Endothelial cell of hepatic sinusoid (primary cell): ENCODE data around the gene MMEL1.
"Not testable (repeated sequence)": the region's sequence is repeated elsewhere in the genome, so short reads cannot be mapped to it uniquely, and the experiment has no call there.

Experiments
- in situ Hi-C: cut with HindIII; loops from 2 replicates; pipeline ENCODE4 v1.10.0; 2017; ENCODE audit warnings: low sequenced_read_pairs

Gene MMEL1

DNA sequence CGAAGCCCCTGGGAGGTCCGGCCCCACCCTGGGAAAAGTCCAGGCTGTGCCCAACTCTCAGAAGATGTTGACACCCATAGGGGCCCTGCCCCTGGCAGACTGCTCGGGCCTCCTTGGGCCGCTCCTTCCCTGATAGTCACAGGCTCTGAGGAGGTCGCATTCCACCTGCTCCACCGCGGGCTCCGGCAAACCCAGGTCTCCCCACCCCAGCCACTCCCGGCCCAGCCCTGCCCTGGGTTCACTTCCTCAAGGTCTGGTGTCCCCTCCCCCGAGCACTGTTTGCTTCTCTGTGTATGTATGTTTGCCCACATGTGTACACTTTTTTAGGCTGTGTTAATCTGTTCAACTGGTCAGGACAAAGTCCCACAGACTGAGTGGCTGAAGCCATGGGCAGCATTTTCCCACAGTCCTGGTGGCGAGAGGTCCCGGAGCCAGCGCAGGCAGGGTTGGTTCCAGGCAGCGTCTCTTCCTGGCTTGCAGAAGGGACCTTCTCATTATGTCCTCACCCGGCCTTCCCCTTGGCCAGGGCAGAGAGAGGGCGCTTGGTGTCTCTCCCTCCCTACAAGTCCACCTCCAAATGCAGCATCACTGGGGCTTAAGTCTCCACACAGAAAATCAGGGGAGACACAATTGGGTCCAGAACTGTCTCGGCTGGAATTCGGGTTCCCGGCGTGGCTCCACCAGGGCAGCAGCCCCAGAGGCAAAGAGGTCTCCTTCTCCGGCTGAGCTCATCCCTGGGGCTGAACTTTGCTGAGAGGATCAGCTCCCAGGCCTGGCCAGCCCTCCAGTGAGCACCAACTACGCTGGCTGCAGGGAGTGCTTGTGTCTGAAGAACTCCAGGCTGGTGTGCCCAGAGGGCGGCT is 56.8 kb downstream of the MMEL1 start:
- in situ Hi-C loops: no loop called here

DNA sequence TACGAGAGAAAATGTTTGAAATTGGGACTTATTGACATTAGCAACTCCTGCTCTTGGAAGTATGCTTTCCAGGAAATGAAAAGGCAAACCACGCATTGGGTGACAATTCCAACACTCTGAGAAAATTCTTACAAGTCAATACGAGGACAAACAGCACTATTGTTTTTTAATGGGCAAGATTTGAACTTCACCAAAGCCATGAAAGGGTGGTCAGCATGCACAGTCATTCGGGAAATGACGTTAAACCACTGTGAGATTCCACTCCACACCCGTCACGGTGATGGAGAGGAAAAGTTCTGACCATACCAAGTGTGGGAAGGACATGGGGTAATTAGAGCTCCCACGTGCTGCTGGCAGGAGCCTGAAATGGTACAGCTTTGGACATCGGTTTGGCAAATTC is 58.5 kb downstream of the MMEL1 start:
- in situ Hi-C loops: no loop called here

DNA sequence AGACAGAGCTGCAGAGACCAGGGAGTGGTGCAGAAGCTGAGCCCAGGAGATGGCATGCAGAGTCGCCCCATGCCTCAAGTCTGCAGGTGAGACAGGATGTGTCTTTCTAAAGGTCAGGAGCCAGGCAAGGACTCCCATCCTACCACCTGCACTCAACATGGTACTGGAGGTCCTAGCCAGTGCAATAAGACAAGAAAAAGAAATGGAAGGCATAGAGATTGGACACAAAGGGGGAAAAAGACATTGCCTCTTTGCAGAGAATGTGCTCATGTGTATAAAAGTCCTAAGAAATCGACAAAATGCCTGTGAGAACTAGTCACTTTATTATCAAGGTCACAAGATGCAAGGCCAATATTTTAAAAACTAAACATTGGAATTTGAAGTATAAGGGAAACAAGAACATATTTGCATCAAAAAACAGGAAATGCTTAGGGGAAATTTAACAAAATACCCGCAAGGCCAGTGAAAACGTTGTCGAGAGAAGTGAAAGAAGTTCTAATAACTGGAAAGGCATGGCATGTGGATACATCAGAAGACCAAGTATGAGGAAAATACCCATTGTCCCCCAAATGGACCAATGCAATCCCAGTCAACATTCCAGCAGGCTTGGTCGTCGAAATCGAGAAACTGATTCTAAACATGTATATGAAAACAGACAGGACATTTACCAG is 59.4 kb downstream of the MMEL1 start:
- in situ Hi-C loops: no loop called here

DNA sequence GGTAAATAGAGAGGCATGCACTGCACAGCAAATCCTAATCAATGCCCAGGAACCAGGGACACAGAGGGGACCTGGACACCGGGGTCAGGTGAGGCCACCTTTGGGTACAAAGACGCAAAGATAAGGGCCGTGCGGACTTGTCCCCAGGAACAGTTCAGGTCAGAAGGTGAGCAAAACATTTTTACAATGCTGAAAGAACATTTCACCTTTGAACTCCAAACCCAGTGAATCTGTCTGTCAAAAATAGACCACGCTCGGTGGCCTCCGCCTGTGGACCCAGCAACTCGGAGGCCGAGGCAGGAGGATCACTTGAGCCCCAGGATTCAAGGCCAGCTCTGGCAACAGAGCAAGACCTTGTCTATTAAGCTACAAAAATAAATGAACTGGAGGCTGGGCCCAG is 61.5 kb downstream of the MMEL1 start:
- in situ Hi-C loops: no loop called here

DNA sequence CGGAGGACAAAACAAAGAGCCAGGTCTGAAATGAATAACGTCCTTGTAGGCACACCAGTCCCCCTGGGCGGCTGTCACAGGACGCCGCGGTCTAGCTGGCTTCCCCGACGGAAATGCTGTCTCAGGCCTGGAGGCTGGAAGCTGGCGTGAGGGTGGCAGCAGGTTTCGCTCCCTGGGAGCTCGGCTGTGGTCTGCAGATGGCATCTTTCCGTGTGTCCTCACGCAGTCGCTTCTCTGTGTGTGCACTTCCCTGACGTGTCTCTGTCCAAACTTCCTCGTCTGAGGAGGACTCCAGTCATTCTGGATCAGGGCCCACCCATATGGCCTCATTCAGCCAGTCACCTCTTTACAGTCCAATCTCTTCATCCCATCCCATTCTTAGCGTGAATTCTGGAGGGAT is 62.5 kb downstream of the MMEL1 start:
- in situ Hi-C loops: no loop called here

DNA sequence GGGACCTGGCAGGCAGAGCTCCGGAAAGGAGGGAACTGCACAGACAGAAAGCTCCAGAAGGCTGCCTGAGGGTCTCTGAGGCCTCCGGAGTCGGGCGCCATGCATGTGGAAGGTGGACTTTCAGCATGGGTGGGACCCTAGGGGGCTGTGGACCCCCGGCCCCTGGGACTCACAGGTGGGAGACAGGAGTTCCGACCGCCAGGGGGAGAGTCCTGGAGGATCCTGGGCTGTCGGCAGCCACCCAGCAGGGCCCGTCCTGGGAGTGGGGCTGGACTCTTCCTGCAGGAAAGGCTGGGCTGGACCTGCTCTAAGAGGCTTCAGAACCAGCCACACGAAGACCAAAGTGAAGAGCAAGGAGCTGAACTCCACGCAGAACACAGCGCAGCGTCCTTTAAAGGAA is 63.1 kb downstream of the MMEL1 start:
- in situ Hi-C loops: not testable (repeated sequence)

GRCh38 chr1:2569060-2569459 is 63.8 kb downstream of the MMEL1 start:
- in situ Hi-C loops: no loop called here

DNA sequence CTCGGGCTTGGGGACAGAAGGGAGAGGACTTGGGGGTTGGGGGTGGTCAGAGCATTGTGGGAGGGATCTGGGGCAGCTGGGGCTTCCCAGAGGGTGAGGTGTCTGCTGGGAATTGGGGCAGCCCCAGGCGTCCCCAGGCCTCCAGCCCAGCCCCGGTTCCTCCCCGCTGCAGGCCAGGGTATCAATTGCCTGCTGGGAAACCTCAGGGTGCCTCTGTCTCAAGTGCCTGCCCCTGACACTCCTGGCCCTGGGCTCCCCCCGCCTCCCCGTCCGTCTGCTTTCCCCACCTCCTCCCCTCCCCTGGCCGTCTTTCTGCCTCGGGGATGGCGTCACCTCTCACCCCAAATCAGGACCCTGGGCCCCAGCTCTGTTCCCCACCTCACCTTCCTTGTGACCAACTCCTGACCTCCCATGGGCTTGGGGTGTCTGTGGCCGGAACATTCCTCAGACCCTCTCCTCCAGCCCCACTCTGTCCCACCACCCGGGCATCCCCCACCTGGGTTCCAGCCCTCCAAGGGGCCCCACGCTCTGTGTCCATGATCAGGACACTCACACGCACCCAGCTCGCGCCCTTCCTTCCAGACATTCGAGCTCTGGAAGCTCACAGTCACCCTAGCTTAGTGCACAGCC is 64.5 kb downstream of the MMEL1 start:
- in situ Hi-C loops: not testable (repeated sequence)

- in situ Hi-C loops: no loop called here
These were observed 65.6 kb downstream of the MMEL1 start for GRCh38 chr1:2567083-2567679.

DNA sequence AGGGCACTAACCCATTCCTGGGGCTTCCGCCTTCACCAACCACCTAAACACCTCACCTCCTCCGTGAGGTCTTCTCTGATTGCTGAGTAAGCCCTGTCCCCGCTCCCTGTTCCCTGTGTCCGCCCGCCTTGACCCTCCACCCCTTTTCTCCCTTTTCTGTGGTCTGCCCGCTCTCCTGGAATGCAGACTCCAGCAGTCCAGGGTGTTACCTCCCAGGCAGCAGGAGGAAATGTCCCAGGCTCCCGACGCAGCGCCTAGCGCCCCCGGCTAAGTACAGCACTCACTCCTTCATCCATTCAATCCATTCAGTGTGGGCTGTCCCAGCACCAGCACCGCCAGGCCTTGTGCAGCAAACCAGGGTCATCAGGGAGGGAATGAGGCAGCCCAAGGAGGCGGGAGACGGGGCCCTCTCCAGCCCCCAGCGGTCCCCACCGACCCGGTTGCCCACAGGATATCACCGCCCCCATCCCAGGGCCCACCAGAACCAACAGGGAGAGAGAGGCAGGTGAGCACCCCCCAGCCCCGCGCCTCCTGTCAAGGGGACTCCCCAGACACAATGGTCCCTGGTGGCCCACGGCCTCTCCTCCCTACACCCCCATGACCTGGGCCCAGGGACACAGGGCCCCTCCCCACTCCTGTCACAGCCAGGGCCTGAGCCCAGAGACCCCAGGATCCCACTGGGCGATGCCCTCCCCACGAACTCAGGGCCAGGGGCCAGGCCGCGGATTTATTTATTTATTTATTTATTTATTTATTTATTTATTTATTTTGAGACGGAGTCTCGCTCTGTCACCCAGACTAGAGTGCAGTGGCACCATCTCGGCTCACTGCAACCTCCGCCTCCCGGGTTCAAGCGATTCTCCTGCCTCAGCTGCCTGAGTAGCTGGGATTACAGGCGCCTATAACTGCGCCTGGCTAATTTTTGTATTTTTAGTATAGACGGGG is 66.4 kb downstream of the MMEL1 start:
- in situ Hi-C loops: no loop called here

DNA sequence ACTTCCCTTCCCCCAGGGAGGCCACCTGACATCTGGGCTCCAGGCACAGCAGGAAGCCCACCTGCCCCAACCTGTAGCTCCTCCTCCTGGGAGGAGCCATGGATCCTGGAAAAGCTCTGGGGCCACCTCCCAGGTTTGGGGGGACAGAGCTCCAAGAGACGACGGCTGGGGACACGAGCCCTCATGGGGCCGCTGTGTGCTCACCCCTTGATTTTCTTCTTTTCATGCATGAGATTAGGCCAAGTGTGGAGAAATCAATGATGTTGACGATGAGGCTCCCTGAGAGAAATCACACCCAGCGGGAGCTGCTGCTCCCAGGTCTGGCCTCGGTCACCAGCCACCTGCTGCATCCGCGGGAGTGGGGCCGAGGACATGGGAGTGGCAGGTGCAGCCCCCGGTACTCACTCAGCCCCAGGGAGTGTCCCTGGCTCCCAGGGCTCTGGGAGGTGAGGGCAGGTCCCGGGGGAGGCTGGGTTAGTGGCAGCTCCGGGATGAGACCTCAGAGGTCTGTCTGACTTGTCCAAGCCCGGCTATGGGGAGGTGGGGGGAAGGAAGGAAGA is 67.9 kb downstream of the MMEL1 start:
- in situ Hi-C loops: no loop called here

DNA sequence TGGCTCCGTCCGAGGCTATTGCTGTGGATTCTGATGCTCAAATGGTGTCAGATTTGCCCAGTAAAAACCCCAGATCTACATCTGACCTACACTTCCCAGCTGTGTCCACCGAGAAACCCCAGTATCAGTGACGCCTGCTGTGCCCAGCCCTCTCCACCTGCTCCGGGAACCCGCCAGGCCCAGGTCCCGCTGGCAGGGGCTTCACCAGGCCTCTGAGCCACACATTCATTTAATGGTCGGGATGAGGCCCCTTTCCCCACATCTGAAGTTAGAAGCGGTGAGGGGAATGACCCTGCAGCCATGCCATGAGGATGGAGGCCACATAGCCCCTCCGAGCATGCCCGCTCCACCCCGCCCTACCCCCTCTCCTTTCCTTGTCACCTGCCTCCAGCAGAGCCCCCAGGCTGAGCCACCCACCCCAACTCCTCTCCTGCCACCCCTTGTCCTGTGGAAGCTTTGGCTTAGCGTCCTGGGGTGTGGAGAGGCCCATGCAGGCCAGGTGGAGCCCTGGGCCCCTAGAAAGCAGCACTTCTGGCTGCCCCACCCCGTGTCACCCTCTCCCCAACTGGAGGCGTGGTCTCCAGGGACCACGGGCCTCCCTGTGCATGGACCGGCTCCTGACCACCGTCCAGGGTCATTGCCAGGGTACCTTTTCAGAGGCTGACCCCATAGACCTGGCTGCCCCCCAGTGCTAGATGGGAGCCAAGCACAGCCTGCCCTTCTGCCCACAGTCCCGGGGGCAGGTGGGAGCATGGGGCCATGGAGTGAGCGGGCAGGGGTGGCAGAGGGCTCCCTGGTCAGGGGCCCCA is 68.6 kb downstream of the MMEL1 start:
- in situ Hi-C loops: no loop called here

- in situ Hi-C loops: no loop called here
These were observed 69.6 kb downstream of the MMEL1 start for GRCh38 chr1:2563205-2563604.

- in situ Hi-C loops: no loop called here
These were observed 70.6 kb downstream of the MMEL1 start for GRCh38 chr1:2561898-2562895.

- in situ Hi-C loops: no loop called here
These were observed 71.4 kb downstream of the MMEL1 start for GRCh38 chr1:2561446-2561845.

- in situ Hi-C loops: no loop called here
These were observed 72.3 kb downstream of the MMEL1 start for GRCh38 chr1:2560299-2561073.
